ENCODE data around the gene CKB. TPM values are rescaled to one million over a fixed set of nuclear protein-coding genes. Genes with fewer than 3 reads are reported as not detected.

Gene CKB
- total and polyA plus RNA-seq, 9 of the 15 experiments (the other 6 are each of a cell fraction or from before 2014, with no cell fraction given), result 23.9 to 692 (median 132) TPM

- TF ChIP-seq HINFP (tag; conservative IDR thresholded peaks at IDR 0.05; ENCODE audit: low read depth) (no peak), TEAD1 (CRISPR knock-in tag; IDR thresholded peaks at IDR 0.05) (no peak), XRCC5 (IDR thresholded peaks at IDR 0.05; ENCODE audit: low read depth, low read length) (0 out of 2 replicates have a peak, but pooled peaks have one; percentile 23), PHB2 (IDR thresholded peaks at IDR 0.05; ENCODE audit: low read depth) (no peak), RBM25 (IDR thresholded peaks at IDR 0.05; ENCODE audit: low read depth, low read length, severe bottlenecking) (no peak), GMEB1 (CRISPR knock-in tag; IDR thresholded peaks at IDR 0.05) (no peak), ATF3 (IDR thresholded peaks at IDR 0.05) (no peak), ATF3 (CRISPR knock-in tag; conservative IDR thresholded peaks at IDR 0.05) (no peak), PTTG1 (tag; IDR thresholded peaks at IDR 0.05; ENCODE audit: low read depth) (no peak), ZNF232 (CRISPR knock-in tag; IDR thresholded peaks at IDR 0.05) (no peak), ARID2 (IDR thresholded peaks at IDR 0.05) (0 out of 2 replicates have a peak, but pooled peaks have one; percentile 40), ZNF263 (CRISPR knock-in tag; IDR thresholded peaks at IDR 0.05; ENCODE audit: borderline replicate concordance) (0 out of 2 replicates have a peak, but pooled peaks have one; percentile 19), SRSF3 (IDR thresholded peaks at IDR 0.05; ENCODE audit: insufficient read depth, low read length) (no peak), SETDB1 (IDR thresholded peaks at IDR 0.05; ENCODE audit: low read length) (no peak), SMC3 (conservative IDR thresholded peaks at IDR 0.05; ENCODE audit: insufficient read depth, low read depth, low read length) (peak; percentile 69), TAF15 (IDR thresholded peaks at IDR 0.05; ENCODE audit: low read depth, low read length) (no peak), POLR3G (IDR thresholded peaks at IDR 0.05; ENCODE audit: extremely low read depth, insufficient read length, insufficient replicate concordance) (no peak), OTX1 (CRISPR knock-in tag; IDR thresholded peaks at IDR 0.05) (no peak), NR1H2 (CRISPR knock-in tag; IDR thresholded peaks at IDR 0.05) (no peak), RB1 (IDR thresholded peaks at IDR 0.05; ENCODE audit: low read depth) (peak; percentile 34; the same call in 1 of the 2 replicates), HEY1 (CRISPR knock-in tag; IDR thresholded peaks at IDR 0.05; ENCODE audit: borderline replicate concordance) (no peak), MAFF (IDR thresholded peaks at IDR 0.05; ENCODE audit: low read length) (no peak), RHOXF2B (CRISPR knock-in tag; conservative IDR thresholded peaks at IDR 0.05) (no peak), CTCF (IDR thresholded peaks at IDR 0.05 in 2 of 3, conservative IDR thresholded peaks at IDR 0.05 in 1 of 3; ENCODE audit: insufficient read depth in 2 of 3, low read depth in 1 of 3, low read length in 3 of 3) (peak; percentile 70 to 87 (median 74))
Measured at GRCh38 chr14:103518422-103519042, 4.1 kb downstream of the CKB start (continued).
